ENCODE data around the gene ATP6V0D1. TPM values are rescaled to one million over a fixed set of nuclear protein-coding genes. Genes with fewer than 3 reads are reported as not detected.

ATP6V0D1 gene
- total RNA-seq, 3 donors from 2014 or later, result 152 to 253 (median 228) TPM

DNA sequence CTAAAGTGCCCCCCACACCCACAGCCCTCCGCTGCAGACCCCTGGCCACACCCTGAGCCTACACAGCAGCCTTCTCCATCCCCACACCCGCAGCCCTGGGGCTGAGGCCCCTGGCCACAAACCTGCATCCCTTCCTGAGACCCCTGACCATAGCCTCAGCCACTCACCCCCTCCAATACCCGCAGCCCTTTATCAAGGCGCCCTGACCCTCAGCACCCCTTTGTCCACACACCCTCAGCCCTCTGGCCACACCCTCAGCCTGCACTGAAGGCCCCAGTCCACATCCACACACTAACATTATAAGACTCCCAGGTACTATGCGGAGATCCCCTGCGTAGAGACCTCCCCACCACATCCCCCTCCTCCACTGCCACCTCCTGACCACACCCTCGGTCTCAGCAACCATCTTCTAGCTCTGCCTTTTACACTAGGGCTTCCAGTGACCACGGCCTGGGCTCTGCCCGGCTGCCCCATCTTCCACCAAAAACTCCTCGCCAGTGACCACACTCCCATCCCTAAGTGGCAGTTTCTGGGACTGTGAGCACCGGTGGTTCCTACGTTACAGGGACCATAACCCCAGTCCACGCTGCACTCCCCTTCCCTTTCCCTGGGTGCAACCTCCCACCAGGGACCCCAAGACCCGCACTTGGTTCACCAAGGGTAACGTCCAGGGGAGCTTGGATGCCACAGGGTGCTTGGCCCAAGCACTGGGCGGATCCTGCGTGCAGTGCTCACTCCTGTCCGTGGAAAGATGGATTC is 88.5 kb downstream of the ATP6V0D1 start:
- Histone ChIP-seq H3K4me1 (ENCODE audit: low read depth) (peaks cover 38% of the 10 kb centered on the region), H3K4me3 (no peak overlapping the region), H3K9me3 (no peaks in the 10 kb centered on the region), H3K36me3 (ENCODE audit: low read depth) (no peaks in the 10 kb centered on the region)
- intact Hi-C loops (cut with DNase I, micrococcal nuclease), result no loop called here
- ATAC-seq (no peak), DNase-seq (no peak)
- TF ChIP-seq, protein P1, sequence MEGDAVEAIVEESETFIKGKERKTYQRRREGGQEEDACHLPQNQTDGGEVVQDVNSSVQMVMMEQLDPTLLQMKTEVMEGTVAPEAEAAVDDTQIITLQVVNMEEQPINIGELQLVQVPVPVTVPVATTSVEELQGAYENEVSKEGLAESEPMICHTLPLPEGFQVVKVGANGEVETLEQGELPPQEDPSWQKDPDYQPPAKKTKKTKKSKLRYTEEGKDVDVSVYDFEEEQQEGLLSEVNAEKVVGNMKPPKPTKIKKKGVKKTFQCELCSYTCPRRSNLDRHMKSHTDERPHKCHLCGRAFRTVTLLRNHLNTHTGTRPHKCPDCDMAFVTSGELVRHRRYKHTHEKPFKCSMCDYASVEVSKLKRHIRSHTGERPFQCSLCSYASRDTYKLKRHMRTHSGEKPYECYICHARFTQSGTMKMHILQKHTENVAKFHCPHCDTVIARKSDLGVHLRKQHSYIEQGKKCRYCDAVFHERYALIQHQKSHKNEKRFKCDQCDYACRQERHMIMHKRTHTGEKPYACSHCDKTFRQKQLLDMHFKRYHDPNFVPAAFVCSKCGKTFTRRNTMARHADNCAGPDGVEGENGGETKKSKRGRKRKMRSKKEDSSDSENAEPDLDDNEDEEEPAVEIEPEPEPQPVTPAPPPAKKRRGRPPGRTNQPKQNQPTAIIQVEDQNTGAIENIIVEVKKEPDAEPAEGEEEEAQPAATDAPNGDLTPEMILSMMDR (IDR thresholded peaks at IDR 0.05), result no peak

DNA sequence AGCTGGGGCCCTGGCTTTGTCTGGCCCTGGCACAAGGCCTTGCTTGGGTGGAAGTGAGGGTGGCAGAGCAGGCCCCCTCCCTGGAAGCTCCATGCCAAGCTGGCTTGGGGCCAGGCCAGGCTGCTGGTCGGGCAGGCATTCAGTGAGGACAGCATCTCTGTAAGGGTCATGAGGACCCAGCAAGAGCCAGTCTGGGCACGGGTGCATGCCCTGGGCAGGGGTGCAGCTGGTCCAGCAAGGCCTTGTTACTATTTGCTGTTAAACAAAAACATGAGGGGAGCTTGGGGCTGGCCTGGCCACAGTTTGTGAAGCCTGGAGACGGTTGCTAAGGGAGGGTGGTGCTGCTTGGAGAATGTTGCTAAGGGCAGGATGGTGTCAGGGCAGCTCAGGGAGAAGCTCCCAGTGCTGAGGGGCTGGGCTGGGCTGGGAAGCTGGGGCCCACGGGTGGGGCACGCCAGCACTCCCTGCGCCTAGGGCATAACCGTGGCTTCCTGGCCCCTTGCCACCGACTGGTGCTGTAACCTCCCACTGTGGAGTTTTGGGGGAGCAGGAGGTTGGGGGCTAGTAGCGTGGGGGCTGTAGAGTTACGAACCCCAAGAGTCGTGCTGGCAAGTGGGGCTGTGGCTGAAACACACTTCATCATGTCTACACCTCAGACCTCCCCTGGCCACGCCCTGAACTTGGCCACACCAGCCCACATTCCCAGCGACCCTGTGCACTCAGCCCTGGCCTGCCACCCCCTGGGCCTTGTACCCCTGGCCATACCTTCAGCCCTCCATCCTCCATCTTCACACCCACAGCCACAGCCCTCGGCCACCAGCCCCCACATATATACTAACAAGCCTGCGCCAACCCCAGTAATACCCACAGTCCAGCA is 89.3 kb downstream of the ATP6V0D1 start:
- DNase-seq, result peak in 1 of 3 donors; percentile 43
- H3K4me1 ChIP-seq (ENCODE audit: low read depth), result peaks cover 33% of the 10 kb centered on the region

DNA sequence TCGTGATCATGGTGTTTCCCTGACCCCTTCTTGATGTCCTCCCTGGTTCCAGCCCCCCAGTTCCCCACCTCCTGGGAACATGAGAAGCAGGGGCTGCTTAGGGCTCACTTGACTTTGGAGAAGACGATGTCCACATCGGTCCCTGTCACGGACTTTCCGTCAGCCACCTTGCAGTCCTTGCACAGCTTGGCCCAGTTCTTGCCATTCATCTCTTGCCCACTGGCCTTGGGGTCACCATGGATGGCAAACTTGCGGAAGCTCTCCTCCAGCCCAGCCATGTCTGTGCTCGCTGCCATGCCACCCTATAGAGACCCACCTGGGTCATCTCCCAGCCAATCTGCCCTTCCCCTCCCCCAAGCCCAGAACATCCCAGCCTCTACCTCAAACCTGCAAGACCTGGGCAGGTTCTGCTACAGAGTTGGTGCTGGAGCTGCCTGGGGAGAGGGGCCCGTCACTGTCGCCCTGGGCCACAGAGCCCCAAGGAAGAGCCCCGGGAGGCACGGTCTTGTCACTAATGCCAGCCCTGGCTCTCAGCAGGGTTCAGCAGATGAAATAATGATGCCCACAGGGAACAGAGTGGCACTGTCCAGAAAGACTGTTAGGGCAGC is 90.0 kb downstream of the ATP6V0D1 start:
- H3K4me3 ChIP-seq, result no peak overlapping the region
- no peaks in the 10 kb centered on the region for H3K36me3 ChIP-seq (ENCODE audit: low read depth)
- no peaks in the 10 kb centered on the region for H3K9me3 ChIP-seq
- TF ChIP-seq, protein P1 (IDR thresholded peaks at IDR 0.05), result no peak
- DNase-seq, result no peak
- intact Hi-C loops (cut with DNase I, micrococcal nuclease), result no loop called here
- peaks cover 26% of the 10 kb centered on the region for H3K4me1 ChIP-seq (ENCODE audit: low read depth)
- ATAC-seq, result no peak

More for the DNA sequence above, 89.3 kb downstream of the ATP6V0D1 start:
- H3K9me3 ChIP-seq, result no peaks in the 10 kb centered on the region
- TF ChIP-seq, protein P1 (IDR thresholded peaks at IDR 0.05), result no peak
- intact Hi-C loops (cut with DNase I, micrococcal nuclease), result no loop called here
- H3K4me3 ChIP-seq, result no peak overlapping the region
- no peaks in the 10 kb centered on the region for H3K36me3 ChIP-seq (ENCODE audit: low read depth)
- ATAC-seq, result peak; percentile 1

DNA sequence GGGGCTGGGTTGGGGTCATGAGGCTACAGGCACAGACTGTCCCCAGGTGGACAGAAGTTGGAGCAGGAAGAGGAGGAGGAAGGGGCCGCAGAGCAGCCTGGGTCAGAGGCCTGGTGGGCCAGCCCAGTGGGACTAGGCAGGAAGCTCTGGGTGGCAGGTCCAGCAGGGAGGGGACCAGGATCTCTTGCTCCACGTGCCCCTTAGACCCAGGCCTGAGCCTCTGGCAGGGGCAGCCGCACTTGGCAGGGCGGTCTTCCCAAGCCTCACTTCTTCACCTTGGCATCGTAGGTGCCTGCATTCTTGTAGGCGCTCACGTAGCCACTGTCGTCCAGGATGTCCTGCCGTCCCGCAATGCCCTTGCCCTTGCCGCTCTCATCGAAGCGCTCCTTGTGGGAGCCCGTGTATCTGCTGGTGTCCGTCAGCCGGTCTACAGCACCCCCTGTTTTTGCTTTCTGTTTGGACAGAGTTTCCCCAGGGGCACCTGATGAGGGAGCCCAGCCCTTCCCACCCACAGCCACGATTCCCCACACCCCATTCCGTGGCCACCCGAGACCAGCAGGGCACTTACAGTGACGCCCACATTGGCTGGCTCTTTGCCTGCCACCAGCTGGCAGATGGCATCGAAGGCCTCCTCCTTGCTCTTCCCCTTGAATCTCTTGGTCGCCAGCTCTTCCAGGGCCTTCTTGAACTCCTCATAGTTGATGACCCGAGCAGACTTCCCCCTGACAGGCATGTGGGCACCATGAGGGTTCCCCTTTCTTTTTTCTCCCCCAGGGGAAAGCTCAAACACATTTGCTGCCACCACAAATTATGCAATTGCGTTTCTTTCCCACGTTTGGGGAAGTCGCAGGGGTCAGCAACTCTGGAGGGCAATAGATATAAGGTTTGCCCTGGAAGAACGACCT is 90.8 kb downstream of the ATP6V0D1 start:
- TF ChIP-seq, protein P1 (IDR thresholded peaks at IDR 0.05), result no peak
- intact Hi-C loops (cut with DNase I, micrococcal nuclease), result no loop called here
- Histone ChIP-seq H3K36me3 (ENCODE audit: low read depth) (no peaks in the 10 kb centered on the region), H3K9me3 (no peaks in the 10 kb centered on the region), H3K4me3 (no peak overlapping the region), H3K4me1 (ENCODE audit: low read depth) (peaks cover 18% of the 10 kb centered on the region)
- peak in 1 of 3 donors; percentile 34 for DNase-seq
- no peak for ATAC-seq

DNA sequence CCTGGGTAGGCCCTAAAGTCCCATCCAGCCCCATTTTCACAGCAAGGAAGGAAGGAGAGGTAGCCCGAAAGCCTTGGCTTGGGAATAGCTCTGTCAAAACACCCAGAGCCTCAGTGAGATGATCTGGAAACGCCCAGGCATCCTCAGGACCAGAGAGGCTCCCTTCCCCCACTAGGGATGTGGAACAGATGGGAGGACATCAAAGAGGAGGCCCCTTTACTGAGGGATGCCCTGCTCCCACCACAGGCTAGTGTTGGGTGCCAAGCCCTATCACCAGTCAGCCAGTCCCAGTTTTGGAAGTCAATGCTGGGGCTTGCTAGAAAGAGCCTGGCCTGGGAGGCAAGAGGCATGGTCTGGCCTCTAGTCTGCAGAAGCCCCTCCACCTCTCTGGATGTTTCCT is 92.4 kb downstream of the ATP6V0D1 start:
- Histone ChIP-seq H3K4me1 (ENCODE audit: low read depth) (peaks cover 10% of the 10 kb centered on the region), H3K36me3 (ENCODE audit: low read depth) (no peaks in the 10 kb centered on the region), H3K9me3 (no peaks in the 10 kb centered on the region), H3K4me3 (no peak overlapping the region)
- ATAC-seq (no peak), DNase-seq (no peak)
- intact Hi-C loops (cut with DNase I, micrococcal nuclease), result no loop called here
- TF ChIP-seq, protein P1 (IDR thresholded peaks at IDR 0.05), result no peak

Data from mucosa of descending colon (tissue), 3 donors.